ENCODE data around the gene B4GALT1.

The B4GALT1 gene

DNA sequence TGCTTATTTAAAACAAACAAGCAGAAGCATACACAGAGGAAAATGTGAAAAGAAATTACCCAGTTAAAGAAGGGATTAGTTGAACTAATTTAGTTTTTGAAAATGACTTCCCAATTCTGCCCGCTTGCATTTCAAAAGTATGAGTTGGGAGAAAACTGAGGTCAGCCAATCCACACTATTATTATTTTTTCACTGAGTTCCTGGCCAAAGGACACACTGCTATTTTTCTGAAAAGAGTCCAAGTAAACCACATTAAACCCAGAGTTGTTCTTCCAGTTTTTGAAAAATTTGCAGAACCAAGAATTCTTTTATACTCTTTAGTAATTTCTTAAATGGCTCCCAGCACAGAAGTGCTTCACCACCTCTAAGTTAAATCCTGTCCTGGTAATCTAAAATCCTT lies 98.1 kb downstream of the B4GALT1 start:
- TF ChIP-seq, protein P1, sequence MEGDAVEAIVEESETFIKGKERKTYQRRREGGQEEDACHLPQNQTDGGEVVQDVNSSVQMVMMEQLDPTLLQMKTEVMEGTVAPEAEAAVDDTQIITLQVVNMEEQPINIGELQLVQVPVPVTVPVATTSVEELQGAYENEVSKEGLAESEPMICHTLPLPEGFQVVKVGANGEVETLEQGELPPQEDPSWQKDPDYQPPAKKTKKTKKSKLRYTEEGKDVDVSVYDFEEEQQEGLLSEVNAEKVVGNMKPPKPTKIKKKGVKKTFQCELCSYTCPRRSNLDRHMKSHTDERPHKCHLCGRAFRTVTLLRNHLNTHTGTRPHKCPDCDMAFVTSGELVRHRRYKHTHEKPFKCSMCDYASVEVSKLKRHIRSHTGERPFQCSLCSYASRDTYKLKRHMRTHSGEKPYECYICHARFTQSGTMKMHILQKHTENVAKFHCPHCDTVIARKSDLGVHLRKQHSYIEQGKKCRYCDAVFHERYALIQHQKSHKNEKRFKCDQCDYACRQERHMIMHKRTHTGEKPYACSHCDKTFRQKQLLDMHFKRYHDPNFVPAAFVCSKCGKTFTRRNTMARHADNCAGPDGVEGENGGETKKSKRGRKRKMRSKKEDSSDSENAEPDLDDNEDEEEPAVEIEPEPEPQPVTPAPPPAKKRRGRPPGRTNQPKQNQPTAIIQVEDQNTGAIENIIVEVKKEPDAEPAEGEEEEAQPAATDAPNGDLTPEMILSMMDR (IDR thresholded peaks at IDR 0.05; ENCODE audit: insufficient read depth, missing control alignments), result no peak
- FAIRE-seq (no peak), DNase-seq (ENCODE audit: insufficient read length, low spot score) (no peak)

DNA sequence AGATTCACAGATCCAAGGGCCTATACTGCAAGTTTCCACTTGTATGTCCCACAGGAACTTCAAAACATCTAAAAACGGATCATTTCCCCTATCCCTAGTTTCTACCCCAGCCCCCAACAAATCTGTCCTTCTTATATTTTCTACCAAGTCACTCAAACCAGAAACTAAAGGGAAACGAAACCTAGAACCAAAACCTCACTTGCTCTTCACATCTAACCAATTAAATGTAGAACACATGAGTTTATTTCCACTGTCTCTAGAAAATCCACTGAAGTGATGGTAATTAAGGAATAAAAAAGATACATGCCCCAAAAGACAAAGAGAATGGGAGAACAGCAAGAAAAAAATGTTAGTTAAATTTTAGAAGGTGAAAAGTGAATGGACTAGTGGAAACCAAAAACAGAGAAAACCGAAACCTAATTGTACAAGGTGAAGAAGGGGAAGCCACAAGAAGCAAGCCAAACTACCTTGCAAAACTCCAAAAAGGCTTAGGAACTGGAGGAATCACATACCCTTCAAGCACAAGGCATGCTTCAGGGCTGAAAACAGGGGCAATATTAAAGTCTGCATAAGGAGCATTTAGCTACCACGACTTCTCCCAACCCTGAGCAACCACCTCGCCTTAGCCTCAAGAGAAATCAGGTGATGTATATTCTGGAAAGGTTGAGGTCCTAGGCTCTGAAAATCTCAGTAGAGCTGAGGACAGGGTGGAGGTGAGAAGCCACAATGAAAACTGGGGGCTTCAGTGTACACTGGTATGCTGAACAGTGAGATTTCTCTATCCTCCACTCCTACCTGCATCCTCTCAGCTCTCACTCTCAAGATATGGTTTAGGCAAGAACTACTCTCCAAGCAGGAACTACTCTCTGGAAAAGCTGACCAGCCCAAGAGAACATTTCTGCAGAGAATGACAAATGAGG lies 101.7 kb downstream of the B4GALT1 start:
- no peak for FAIRE-seq
- TF ChIP-seq, protein P1 (IDR thresholded peaks at IDR 0.05; ENCODE audit: insufficient read depth, missing control alignments), result no peak
- DNase-seq (ENCODE audit: insufficient read length, low spot score), result no peak
